Osteocyte (in vitro differentiated cells): ENCODE results near the gene MYO15A. TPM values are rescaled to one million over a fixed set of nuclear protein-coding genes. Genes with fewer than 3 reads are reported as not detected.

ENCODE experiments used
- DNase-seq: peaks from one replicate; pipeline ENCODE4 v3.0.0; 2021; ENCODE audit warnings: mixed read lengths; ENCODE audit not compliant: unreplicated experiment; ENCODE audit errors: extremely low spot score
- H3K27ac Mint-ChIP-seq: one replicate; pipeline ENCODE4 v1.8.0; 2021; ENCODE audit warnings: mild to moderate bottlenecking, mixed read lengths; ENCODE audit not compliant: unreplicated experiment
- H3K27me3 Mint-ChIP-seq: one replicate; pipeline ENCODE4 v1.8.0; 2021; ENCODE audit warnings: mixed read lengths; ENCODE audit not compliant: unreplicated experiment
- H3K36me3 Mint-ChIP-seq: one replicate; pipeline ENCODE4 v1.8.0; 2021; ENCODE audit warnings: mixed read lengths; ENCODE audit not compliant: unreplicated experiment
- H3K4me1 Mint-ChIP-seq: one replicate; pipeline ENCODE4 v1.8.0; 2021; ENCODE audit warnings: mixed read lengths; ENCODE audit not compliant: unreplicated experiment
- H3K4me3 Mint-ChIP-seq: one replicate; pipeline ENCODE4 v1.8.0; 2021; ENCODE audit warnings: mild to moderate bottlenecking, moderate library complexity, mixed read lengths; ENCODE audit not compliant: unreplicated experiment
- H3K9me3 Mint-ChIP-seq: one replicate; pipeline ENCODE4 v1.8.0; 2021; ENCODE audit warnings: mixed read lengths; ENCODE audit not compliant: unreplicated experiment
- total RNA-seq: library from RNA; stranded (reverse); gene quantifications from 2 replicates; pipeline ENCODE4 v1.2.1, GENCODE V29; 2021
- TF ChIP-seq, protein P1 (sequence below): fragments of 200-600 bp; sonication (generic); IDR thresholded peaks from 2 replicates; pipeline ENCODE4 v1.5.0; 2021; ENCODE audit warnings: antibody characterized with exemption, mild to moderate bottlenecking, moderate library complexity

MYO15A gene
- total RNA-seq, 1 donor from 2014 or later, result 0.21 TPM

DNA sequence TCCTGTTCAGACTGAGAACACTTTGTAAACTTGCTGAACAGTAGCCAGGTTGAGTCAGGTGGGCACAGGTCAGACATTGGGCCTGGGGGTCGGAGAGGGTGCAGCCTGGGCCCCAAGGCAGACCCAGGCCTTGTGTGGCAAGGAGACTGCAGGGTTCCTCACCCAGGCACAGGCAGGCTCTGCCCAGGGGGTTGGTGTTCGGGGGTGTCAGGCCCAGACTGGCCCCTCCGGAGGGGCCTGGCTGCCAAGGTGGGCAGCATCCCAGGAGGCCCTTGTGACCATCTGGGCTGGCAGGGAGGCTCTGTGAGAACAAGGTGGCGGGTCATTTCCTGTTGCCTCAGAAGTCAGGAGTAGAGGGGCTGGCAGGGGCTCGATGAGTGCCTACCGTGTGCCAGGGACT is 585 bp upstream of the MYO15A start:
- Mint-ChIP-seq H3K9me3 (no peaks in the 10 kb centered on the region), H3K4me1 (no peaks in the 10 kb centered on the region), H3K27me3 (no peaks in the 10 kb centered on the region), H3K27ac (no peak overlapping the region), H3K36me3 (peaks cover 4% of the 10 kb centered on the region), H3K4me3 (no peak overlapping the region)
- DNase-seq, result no peak
- TF ChIP-seq, protein P1, sequence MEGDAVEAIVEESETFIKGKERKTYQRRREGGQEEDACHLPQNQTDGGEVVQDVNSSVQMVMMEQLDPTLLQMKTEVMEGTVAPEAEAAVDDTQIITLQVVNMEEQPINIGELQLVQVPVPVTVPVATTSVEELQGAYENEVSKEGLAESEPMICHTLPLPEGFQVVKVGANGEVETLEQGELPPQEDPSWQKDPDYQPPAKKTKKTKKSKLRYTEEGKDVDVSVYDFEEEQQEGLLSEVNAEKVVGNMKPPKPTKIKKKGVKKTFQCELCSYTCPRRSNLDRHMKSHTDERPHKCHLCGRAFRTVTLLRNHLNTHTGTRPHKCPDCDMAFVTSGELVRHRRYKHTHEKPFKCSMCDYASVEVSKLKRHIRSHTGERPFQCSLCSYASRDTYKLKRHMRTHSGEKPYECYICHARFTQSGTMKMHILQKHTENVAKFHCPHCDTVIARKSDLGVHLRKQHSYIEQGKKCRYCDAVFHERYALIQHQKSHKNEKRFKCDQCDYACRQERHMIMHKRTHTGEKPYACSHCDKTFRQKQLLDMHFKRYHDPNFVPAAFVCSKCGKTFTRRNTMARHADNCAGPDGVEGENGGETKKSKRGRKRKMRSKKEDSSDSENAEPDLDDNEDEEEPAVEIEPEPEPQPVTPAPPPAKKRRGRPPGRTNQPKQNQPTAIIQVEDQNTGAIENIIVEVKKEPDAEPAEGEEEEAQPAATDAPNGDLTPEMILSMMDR, result no peak

DNA sequence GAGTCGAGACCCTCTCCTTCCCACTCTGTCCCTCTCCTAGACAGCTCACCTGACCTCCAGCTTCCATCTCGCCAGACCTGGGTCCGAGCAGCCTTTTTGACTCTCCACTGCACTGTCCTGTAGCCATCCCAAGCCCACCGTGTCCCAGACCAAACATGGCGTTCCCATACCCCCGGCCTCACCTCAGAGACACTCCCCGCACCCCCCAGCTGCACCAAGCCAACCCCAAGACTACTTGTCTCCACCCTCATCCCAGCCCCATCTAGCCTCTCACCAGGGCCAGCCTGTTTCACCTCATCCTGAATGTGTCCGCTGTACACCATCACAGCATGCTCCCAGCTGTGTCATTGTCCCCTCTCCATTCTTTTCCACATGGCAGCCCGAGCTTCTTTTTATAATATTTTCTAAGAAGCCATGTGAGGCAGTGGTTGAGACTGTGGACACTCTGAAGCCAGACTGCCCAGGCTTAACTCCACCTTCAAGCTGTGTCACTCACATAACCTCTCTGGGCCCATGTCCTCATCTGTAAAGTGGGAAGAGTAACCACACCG is 1.5 kb downstream of the MYO15A start:
- H3K4me1 Mint-ChIP-seq, result no peaks in the 10 kb centered on the region
- no peak overlapping the region for H3K27ac Mint-ChIP-seq
- no peaks in the 10 kb centered on the region for H3K27me3 Mint-ChIP-seq
- TF ChIP-seq, protein P1, result no peak
- H3K36me3 Mint-ChIP-seq, result peaks cover 2% of the 10 kb centered on the region
- no peak overlapping the region for H3K4me3 Mint-ChIP-seq
- no peak for DNase-seq
- no peaks in the 10 kb centered on the region for H3K9me3 Mint-ChIP-seq

- no peak overlapping the region for H3K4me3 Mint-ChIP-seq
Measured at GRCh38 chr17:18110636-18111145, 2.1 kb downstream of the MYO15A start.

DNA sequence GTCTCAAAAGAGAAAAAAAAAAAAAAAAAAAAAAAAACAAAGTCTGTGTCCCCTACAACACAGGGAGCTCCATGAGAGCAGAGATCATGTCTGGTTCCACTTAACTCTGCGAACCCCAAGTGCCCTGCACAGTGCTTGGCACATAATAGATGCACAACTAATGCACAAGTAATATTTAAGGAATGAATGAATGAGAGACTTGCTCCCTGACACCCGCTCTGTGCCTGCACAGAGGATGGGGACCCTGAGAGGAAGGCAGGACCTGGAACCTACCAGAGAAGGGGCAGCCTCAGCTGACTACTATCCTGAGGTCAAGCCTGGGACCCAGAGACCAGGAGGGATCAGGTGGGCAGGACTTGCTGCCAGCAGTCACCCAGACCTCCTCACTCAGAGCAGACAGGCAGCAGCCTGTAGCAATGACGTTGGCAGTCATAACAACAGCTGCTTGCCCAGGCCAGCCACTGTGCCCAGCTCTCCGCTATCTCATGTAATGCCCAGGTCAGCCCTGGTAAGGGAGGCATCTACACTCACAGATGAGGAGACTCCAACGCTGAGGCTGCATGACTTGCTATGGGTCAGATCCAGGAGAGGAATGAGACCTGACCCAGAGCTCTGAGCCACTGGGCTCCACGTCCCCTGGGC is 2.9 kb downstream of the MYO15A start:
- no peaks in the 10 kb centered on the region for H3K27me3 Mint-ChIP-seq
- DNase-seq, result no peak
- no peak overlapping the region for H3K4me3 Mint-ChIP-seq
- H3K36me3 Mint-ChIP-seq, result peaks cover 2% of the 10 kb centered on the region
- no peaks in the 10 kb centered on the region for H3K9me3 Mint-ChIP-seq
- H3K27ac Mint-ChIP-seq, result no peak overlapping the region
- TF ChIP-seq, protein P1, result no peak
- H3K4me1 Mint-ChIP-seq, result no peaks in the 10 kb centered on the region

More at GRCh38 chr17:18110636-18111145, 2.1 kb downstream of the MYO15A start:
- H3K27me3 Mint-ChIP-seq, result no peaks in the 10 kb centered on the region
- peaks cover 2% of the 10 kb centered on the region for H3K36me3 Mint-ChIP-seq
- TF ChIP-seq, protein P1, result no peak
- no peaks in the 10 kb centered on the region for H3K9me3 Mint-ChIP-seq
- H3K4me1 Mint-ChIP-seq, result no peaks in the 10 kb centered on the region
- no peak overlapping the region for H3K27ac Mint-ChIP-seq
- no peak for DNase-seq

GRCh38 chr17:18115517-18115916 is 7.0 kb downstream of the MYO15A start:
- TF ChIP-seq, protein P1, result no peak
- no peaks in the 10 kb centered on the region for H3K36me3 Mint-ChIP-seq
- no peak for DNase-seq
- H3K27me3 Mint-ChIP-seq, result no peaks in the 10 kb centered on the region
- H3K4me1 Mint-ChIP-seq, result no peaks in the 10 kb centered on the region
- H3K4me3 Mint-ChIP-seq, result no peak overlapping the region
- H3K9me3 Mint-ChIP-seq, result peaks cover 4% of the 10 kb centered on the region
- no peak overlapping the region for H3K27ac Mint-ChIP-seq
